GM12878 (cell line): Measurements from ENCODE around the gene DMPK. TPM values are rescaled to one million over a fixed set of nuclear protein-coding genes. Genes with fewer than 3 reads are reported as not detected.
A peak's percentile ranks its signal among the peaks of the same experiment; 100 is the strongest.

ENCODE experiments used
- BACH1 ChIP-seq: fragments of 450-650 bp; IDR thresholded peaks from 2 replicates; pipeline ENCODE4 v1.6.1; 2017; ENCODE audit warnings: mild to moderate bottlenecking, borderline replicate concordance
- BMI1 ChIP-seq: fragments of 450-650 bp; IDR thresholded peaks from 2 replicates; pipeline ENCODE4 v1.6.1; 2016; ENCODE audit warnings: mild to moderate bottlenecking, moderate library complexity, borderline replicate concordance
- BRCA1 ChIP-seq: IDR thresholded peaks from 2 replicates; pipeline ENCODE4 v1.6.1; 2011; ENCODE audit warnings: low read depth, low read length, improper control_type of control experiment
- CBX5 ChIP-seq: sonication (generic); IDR thresholded peaks from 2 replicates; pipeline ENCODE4 v1.6.1; 2016; ENCODE audit warnings: low read depth, moderate library complexity, mild to moderate bottlenecking, inconsistent platforms
- CEBPB ChIP-seq, 2 experiments: fragments of 150-350 bp in 1 of 2; IDR thresholded peaks; 2 replicates each; pipeline ENCODE4 v1.6.1; 2012 to 2014; ENCODE audit warnings: low read depth in 2 of 2, low read length in 2 of 2, borderline replicate concordance in 1 of 2, inconsistent platforms in 1 of 2
- HCFC1 ChIP-seq: fragments of 150-350 bp; IDR thresholded peaks from 2 replicates; pipeline ENCODE4 v1.6.1; 2014; ENCODE audit warnings: low read length
- IKZF1 ChIP-seq: fragments of 450-650 bp; conservative IDR thresholded peaks from 2 replicates; pipeline ENCODE4 v1.6.1; 2017; ENCODE audit warnings: antibody characterized with exemption, mild to moderate bottlenecking
- KLF5 ChIP-seq: fragments of 450-650 bp; IDR thresholded peaks from 2 replicates; pipeline ENCODE4 v1.6.1; 2014; ENCODE audit warnings: mild to moderate bottlenecking; ENCODE audit not compliant: partially characterized antibody
- MEF2A ChIP-seq: IDR thresholded peaks from 2 replicates; pipeline ENCODE4 v1.6.1; 2011; ENCODE audit warnings: low read depth, mild to moderate bottlenecking, low read length, moderate library complexity; ENCODE audit not compliant: insufficient read depth
- NR2C1 ChIP-seq: fragments of 450-650 bp; IDR thresholded peaks from 2 replicates; pipeline ENCODE4 v1.6.1; 2017; ENCODE audit warnings: antibody characterized with exemption, mild to moderate bottlenecking, moderate library complexity
- RAD51 ChIP-seq: fragments of 450-650 bp; IDR thresholded peaks from 2 replicates; pipeline ENCODE4 v1.6.1; 2016; ENCODE audit warnings: moderate library complexity, mild to moderate bottlenecking, inconsistent platforms
- RBBP5 ChIP-seq: fragments of 200-600 bp; sonication (generic); conservative IDR thresholded peaks from 2 replicates; pipeline ENCODE4 v1.6.1; 2016
- SMAD1 ChIP-seq: fragments of 450-650 bp; IDR thresholded peaks from 2 replicates; pipeline ENCODE4 v1.6.1; 2018; ENCODE audit warnings: mild to moderate bottlenecking, low read depth; ENCODE audit not compliant: partially characterized antibody
- SMAD5 ChIP-seq: IDR thresholded peaks from 2 replicates; pipeline ENCODE4 v1.6.1; 2016; ENCODE audit warnings: antibody characterized with exemption, low read depth
- SMARCA5 ChIP-seq: fragments of 450-650 bp; IDR thresholded peaks from 2 replicates; pipeline ENCODE4 v1.6.1; 2017; ENCODE audit warnings: mild to moderate bottlenecking
- SMC3 ChIP-seq: IDR thresholded peaks from 2 replicates; pipeline ENCODE4 v1.6.1; 2011; ENCODE audit warnings: low read length, improper control_type of control experiment, borderline replicate concordance
- SP1 ChIP-seq: IDR thresholded peaks from one replicate; pipeline ENCODE4 v1.6.1; 2011; ENCODE audit warnings: low read depth, low read length
- STAT3 ChIP-seq: IDR thresholded peaks from 2 replicates; pipeline ENCODE4 v1.6.1; 2011; ENCODE audit warnings: low read depth, low read length, improper control_type of control experiment
- ZNF24 ChIP-seq: fragments of 450-650 bp; IDR thresholded peaks from 2 replicates; pipeline ENCODE4 v1.6.1; 2017; ENCODE audit warnings: antibody characterized with exemption, mild to moderate bottlenecking
- polyA plus RNA-seq, 11 experiments: library from polyadenylated mRNA; depleted of rRNA in 4 of 11; unstranded in 6 of 11; stranded (reverse) in 5 of 11; fragments of >200 nt; fragmentation: Nextera tagmentation in 4 of 11; fragmentation: Illumina TruSeq in 1 of 11; extraction: Ambion mirVana in 4 of 11; extraction: Trizol in 1 of 11; gene quantifications; 1 replicate in 1 of 11; 2 replicates in 10 of 11; pipeline versions ENCODE4 v1.2.1 to v1.2.3, GENCODE V29; 2011 to 2016; ENCODE audit warnings: inconsistent platforms in 2 of 11, missing spikeins in 2 of 11, low read depth in 1 of 11
- total RNA-seq, 4 experiments: library from RNA; depleted of rRNA in 3 of 4; stranded (reverse); fragments of >200 nt in 3 of 4; fragmentation: Illumina TruSeq in 1 of 4; extraction: Trizol in 1 of 4; gene quantifications; 2 replicates each; pipeline versions ENCODE4 v1.2.1 to v1.2.3, GENCODE V29; 2013 to 2021
- TF ChIP-seq, protein P1 (sequence below): IDR thresholded peaks from 2 replicates; pipeline ENCODE4 v1.6.1; 2011; ENCODE audit warnings: mild to moderate bottlenecking, low read depth, low read length, moderate library complexity; ENCODE audit not compliant: insufficient replicate concordance
- TF ChIP-seq, protein P2 (sequence below): IDR thresholded peaks from 2 replicates; pipeline ENCODE4 v1.6.1; 2012; ENCODE audit warnings: low read depth, low read length, improper control_type of control experiment
- TF ChIP-seq, protein P3 (sequence below): IDR thresholded peaks from 2 replicates; pipeline ENCODE4 v1.6.1; 2012; ENCODE audit warnings: improper control_type of control experiment, low read depth, low read length; ENCODE audit not compliant: insufficient replicate concordance
- TF ChIP-seq, protein P4 (sequence below): IDR thresholded peaks from 2 replicates; pipeline ENCODE4 v1.6.1; 2011; ENCODE audit warnings: borderline replicate concordance, low read depth, mild to moderate bottlenecking, moderate library complexity, mixed read lengths, low read length; ENCODE audit not compliant: insufficient read depth; ENCODE audit errors: extremely low read length

The DMPK gene
- total and polyA plus RNA-seq, 10 of the 15 experiments (the other 5 are each of a cell fraction or from before 2014, with no cell fraction given) = 0.60 to 33.6 (median 5.2) TPM

DNA sequence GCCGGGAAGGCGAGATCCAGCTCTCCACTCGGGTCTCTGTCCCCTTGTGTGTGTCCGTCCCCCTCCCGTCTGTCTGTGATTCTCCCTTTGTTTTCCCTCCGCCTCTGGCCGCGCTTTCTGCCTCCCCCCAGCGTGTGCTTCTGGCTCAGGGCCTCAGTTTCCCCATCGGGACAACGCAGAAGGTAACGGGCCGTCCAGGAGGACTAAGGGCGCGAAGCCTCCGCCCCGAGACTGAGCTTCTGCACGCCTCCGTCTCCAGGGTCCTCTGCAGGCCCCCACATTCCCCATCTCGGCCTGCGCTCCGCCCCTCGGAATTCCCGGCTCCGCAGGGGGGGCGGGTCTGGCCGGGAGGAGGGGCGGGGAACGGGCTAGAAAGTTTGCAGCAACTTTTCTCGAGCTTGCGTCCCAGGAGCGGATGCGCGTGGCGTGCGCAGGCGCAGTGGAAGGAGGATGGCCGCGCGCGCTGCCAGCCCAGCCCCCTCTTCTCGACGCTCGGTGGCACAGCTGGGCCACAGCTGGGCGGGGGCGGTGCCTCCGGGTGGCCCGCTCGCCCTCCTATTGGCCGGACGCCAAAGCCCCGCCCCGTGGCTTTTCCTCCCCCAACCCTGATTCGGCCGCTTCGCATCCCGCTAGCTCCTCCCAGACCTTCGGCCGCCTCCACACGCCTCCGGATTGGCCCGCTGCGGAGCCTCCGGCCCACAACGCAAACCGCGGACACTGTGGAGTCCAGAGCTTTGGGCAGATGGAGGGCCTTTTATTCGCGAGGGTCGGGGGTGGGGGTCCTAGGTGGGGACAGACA is 13.1 kb downstream of the DMPK start, which contains the start of gene SIX5 (continued):
- no peak for TF ChIP-seq SMAD1
- no peak for TF ChIP-seq RAD51
- TF ChIP-seq IKZF1 = peak; percentile 65
- TF ChIP-seq STAT3 = no peak
- no peak for TF ChIP-seq BRCA1
- TF ChIP-seq, protein P1, sequence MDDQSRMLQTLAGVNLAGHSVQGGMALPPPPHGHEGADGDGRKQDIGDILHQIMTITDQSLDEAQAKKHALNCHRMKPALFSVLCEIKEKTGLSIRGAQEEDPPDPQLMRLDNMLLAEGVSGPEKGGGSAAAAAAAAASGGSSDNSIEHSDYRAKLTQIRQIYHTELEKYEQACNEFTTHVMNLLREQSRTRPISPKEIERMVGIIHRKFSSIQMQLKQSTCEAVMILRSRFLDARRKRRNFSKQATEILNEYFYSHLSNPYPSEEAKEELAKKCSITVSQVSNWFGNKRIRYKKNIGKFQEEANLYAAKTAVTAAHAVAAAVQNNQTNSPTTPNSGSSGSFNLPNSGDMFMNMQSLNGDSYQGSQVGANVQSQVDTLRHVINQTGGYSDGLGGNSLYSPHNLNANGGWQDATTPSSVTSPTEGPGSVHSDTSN = peak; percentile 90
- no peak for TF ChIP-seq SMC3
- peak; percentile 88 for TF ChIP-seq SP1
- TF ChIP-seq BACH1 = peak; percentile 18; the same call in 1 of the 2 replicates
- TF ChIP-seq MEF2A = no peak
- TF ChIP-seq RBBP5 = no peak
- TF ChIP-seq ZNF24 = no peak
- TF ChIP-seq SMARCA5 = no peak
- TF ChIP-seq, protein P2, sequence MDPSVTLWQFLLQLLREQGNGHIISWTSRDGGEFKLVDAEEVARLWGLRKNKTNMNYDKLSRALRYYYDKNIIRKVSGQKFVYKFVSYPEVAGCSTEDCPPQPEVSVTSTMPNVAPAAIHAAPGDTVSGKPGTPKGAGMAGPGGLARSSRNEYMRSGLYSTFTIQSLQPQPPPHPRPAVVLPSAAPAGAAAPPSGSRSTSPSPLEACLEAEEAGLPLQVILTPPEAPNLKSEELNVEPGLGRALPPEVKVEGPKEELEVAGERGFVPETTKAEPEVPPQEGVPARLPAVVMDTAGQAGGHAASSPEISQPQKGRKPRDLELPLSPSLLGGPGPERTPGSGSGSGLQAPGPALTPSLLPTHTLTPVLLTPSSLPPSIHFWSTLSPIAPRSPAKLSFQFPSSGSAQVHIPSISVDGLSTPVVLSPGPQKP = no peak
- no peak for TF ChIP-seq NR2C1
- TF ChIP-seq, protein P3, sequence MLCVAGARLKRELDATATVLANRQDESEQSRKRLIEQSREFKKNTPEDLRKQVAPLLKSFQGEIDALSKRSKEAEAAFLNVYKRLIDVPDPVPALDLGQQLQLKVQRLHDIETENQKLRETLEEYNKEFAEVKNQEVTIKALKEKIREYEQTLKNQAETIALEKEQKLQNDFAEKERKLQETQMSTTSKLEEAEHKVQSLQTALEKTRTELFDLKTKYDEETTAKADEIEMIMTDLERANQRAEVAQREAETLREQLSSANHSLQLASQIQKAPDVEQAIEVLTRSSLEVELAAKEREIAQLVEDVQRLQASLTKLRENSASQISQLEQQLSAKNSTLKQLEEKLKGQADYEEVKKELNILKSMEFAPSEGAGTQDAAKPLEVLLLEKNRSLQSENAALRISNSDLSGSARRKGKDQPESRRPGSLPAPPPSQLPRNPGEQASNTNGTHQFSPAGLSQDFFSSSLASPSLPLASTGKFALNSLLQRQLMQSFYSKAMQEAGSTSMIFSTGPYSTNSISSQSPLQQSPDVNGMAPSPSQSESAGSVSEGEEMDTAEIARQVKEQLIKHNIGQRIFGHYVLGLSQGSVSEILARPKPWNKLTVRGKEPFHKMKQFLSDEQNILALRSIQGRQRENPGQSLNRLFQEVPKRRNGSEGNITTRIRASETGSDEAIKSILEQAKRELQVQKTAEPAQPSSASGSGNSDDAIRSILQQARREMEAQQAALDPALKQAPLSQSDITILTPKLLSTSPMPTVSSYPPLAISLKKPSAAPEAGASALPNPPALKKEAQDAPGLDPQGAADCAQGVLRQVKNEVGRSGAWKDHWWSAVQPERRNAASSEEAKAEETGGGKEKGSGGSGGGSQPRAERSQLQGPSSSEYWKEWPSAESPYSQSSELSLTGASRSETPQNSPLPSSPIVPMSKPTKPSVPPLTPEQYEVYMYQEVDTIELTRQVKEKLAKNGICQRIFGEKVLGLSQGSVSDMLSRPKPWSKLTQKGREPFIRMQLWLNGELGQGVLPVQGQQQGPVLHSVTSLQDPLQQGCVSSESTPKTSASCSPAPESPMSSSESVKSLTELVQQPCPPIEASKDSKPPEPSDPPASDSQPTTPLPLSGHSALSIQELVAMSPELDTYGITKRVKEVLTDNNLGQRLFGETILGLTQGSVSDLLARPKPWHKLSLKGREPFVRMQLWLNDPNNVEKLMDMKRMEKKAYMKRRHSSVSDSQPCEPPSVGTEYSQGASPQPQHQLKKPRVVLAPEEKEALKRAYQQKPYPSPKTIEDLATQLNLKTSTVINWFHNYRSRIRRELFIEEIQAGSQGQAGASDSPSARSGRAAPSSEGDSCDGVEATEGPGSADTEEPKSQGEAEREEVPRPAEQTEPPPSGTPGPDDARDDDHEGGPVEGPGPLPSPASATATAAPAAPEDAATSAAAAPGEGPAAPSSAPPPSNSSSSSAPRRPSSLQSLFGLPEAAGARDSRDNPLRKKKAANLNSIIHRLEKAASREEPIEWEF = peak; percentile 94
- TF ChIP-seq SMAD5 = 0 out of 2 replicates have a peak, but pooled peaks have one; percentile 36
- TF ChIP-seq CEBPB (IDR thresholded peaks at IDR 0.05; ENCODE audit: borderline replicate concordance in 1 of 2, low read depth in 2 of 2, low read length in 2 of 2) = no peak
- TF ChIP-seq HCFC1 = 0 out of 2 replicates have a peak, but pooled peaks have one; percentile 31
- TF ChIP-seq BMI1 = no peak
- TF ChIP-seq KLF5 = no peak
- no peak for TF ChIP-seq CBX5
- TF ChIP-seq, protein P4, sequence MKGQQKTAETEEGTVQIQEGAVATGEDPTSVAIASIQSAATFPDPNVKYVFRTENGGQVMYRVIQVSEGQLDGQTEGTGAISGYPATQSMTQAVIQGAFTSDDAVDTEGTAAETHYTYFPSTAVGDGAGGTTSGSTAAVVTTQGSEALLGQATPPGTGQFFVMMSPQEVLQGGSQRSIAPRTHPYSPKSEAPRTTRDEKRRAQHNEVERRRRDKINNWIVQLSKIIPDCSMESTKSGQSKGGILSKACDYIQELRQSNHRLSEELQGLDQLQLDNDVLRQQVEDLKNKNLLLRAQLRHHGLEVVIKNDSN = no peak
